HTERT RPE-1 (cell line): ENCODE measurements around the gene KL.

Experiments
- in situ Hi-C: fragments of 300-500 bp; cut with MboI; formaldehyde crosslinking; loops from 4 replicates; pipeline ENCODE4 v1.14.3; 2020; ENCODE audit warnings: low sequenced_read_pairs

Gene KL

GRCh38 chr13:33003458-33004019, 12.7 kb upstream of the KL start:
- in situ Hi-C loops, result no loop called here

GRCh38 chr13:33004511-33004910, 11.7 kb upstream of the KL start:
- in situ Hi-C loops, result no loop called here

- in situ Hi-C loops, result no loop called here
Measured at GRCh38 chr13:33006134-33006533, 10.1 kb upstream of the KL start.

- in situ Hi-C loops, result no loop called here
Measured at GRCh38 chr13:33006638-33007037, 9.6 kb upstream of the KL start.

GRCh38 chr13:33007237-33007636, 9.0 kb upstream of the KL start:
- in situ Hi-C loops, result no loop called here

GRCh38 chr13:33007950-33008349, 8.3 kb upstream of the KL start:
- in situ Hi-C loops, result no loop called here

GRCh38 chr13:33008946-33009722, 7.1 kb upstream of the KL start:
- in situ Hi-C loops, result no loop called here

- in situ Hi-C loops, result no loop called here
Measured at GRCh38 chr13:33011828-33012470, 4.3 kb upstream of the KL start.

- in situ Hi-C loops, result no loop called here
Measured at GRCh38 chr13:33014291-33014690, 1.9 kb upstream of the KL start.

GRCh38 chr13:33015241-33015668, 968 bp upstream of the KL start:
- in situ Hi-C loops, result no loop called here

- in situ Hi-C loops, result no loop called here
Measured at GRCh38 chr13:33015791-33016323, 366 bp upstream of the KL start.

GRCh38 chr13:33017323-33017929, 1.2 kb downstream of the KL start:
- in situ Hi-C loops, result no loop called here

- in situ Hi-C loops, result no loop called here
Measured at GRCh38 chr13:33018886-33019285, 2.7 kb downstream of the KL start.

- in situ Hi-C loops, result no loop called here
Measured at GRCh38 chr13:33022986-33023385, 6.8 kb downstream of the KL start.

- in situ Hi-C loops, result no loop called here
Measured at GRCh38 chr13:33025220-33025744, 9.1 kb downstream of the KL start.

GRCh38 chr13:33026489-33027152, 10.4 kb downstream of the KL start:
- in situ Hi-C loops, result no loop called here

GRCh38 chr13:33028620-33029019, 12.4 kb downstream of the KL start:
- in situ Hi-C loops, result no loop called here

- in situ Hi-C loops, result no loop called here
Measured at GRCh38 chr13:33031277-33031676, 15.1 kb downstream of the KL start.

GRCh38 chr13:33032037-33032625, 15.9 kb downstream of the KL start:
- in situ Hi-C loops, result no loop called here

- in situ Hi-C loops, result no loop called here
Measured at GRCh38 chr13:33033051-33033812, 17.0 kb downstream of the KL start.
